ENCODE results near the gene MTG1.

Gene MTG1

GRCh38 chr10:133355991-133356390, 38.0 kb upstream of the MTG1 start:
- H3K4me1 Mint-ChIP-seq (ENCODE audit: low read depth): no peaks in the 10 kb centered on the region
- no peaks in the 10 kb centered on the region for H3K36me3 Mint-ChIP-seq (ENCODE audit: low read depth)
- peak overlapping the region; percentile 68 for H3K4me3 Mint-ChIP-seq
- no peaks in the 10 kb centered on the region for H3K27me3 Mint-ChIP-seq (ENCODE audit: low read depth)
- H3K27ac Mint-ChIP-seq: no peak overlapping the region
- H3K9me3 Mint-ChIP-seq: no peaks in the 10 kb centered on the region

- Mint-ChIP-seq H3K9me3 (no peaks in the 10 kb centered on the region), H3K4me1 (ENCODE audit: low read depth) (no peaks in the 10 kb centered on the region), H3K4me3 (peak overlapping the region; percentile 65), H3K27ac (no peak overlapping the region), H3K36me3 (ENCODE audit: low read depth) (peaks cover 3% of the 10 kb centered on the region), H3K27me3 (ENCODE audit: low read depth) (no peaks in the 10 kb centered on the region)
These were observed 37.2 kb upstream of the MTG1 start for GRCh38 chr10:133356549-133357284.

GRCh38 chr10:133357285-133358161, 36.4 kb upstream of the MTG1 start, which contains the start of gene FUOM:
FUOM (minus strand) TSS chr10:133358019; CDS start chr10:133358007, 12 bp downstream.
- Mint-ChIP-seq H3K27ac (no peak within 1 kb of the TSS), H3K36me3 (ENCODE audit: low read depth) (peaks cover 6% of the 10 kb centered on the region), H3K4me3 (peak within 1 kb of the TSS; percentile 67), H3K4me1 (ENCODE audit: low read depth) (no peaks in the 10 kb centered on the region), H3K27me3 (ENCODE audit: low read depth) (no peaks in the 10 kb centered on the region), H3K9me3 (no peaks in the 10 kb centered on the region)

DNA sequence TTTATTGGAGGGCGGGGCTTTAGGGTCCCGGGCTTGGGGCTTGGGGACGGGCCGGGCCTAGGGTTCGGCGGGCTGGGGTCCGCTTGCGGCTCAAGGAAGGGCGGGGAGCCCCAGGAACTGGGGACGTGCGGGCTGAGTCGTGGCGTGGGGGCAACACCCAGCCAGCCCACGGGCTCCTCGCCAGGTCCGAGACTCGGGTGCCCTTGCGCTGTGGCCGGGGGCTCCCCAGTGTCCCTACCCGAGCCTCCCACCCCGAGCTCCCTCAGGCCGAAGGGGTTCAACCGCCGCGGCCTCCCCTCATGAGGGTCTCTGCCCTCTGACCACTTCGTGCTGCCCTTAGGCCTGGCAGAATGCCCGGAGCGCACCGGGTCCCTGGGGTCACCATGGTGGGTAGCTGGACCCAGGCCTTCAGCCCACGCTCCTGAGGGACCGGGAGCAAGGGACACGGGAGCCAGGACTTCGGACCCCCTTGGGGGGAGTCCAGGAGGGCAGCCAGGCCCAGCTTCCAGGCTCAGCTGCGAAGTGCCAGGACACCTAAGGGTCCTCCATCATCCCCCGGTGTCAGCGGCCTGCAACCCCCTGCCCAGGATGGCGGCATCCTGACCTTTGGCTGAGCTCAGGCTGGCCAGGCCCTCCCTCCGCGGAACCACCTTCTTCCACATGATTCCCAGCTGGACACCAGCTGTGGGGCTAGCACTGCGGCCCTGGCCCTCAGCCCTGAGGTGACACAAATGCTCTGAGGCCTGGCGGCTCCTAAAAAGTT, 35.6 kb upstream of the MTG1 start:
- H3K9me3 Mint-ChIP-seq: no peaks in the 10 kb centered on the region
- H3K27me3 Mint-ChIP-seq (ENCODE audit: low read depth): no peaks in the 10 kb centered on the region
- no peak overlapping the region for H3K27ac Mint-ChIP-seq
- no peak overlapping the region for H3K4me3 Mint-ChIP-seq
- peaks cover 6% of the 10 kb centered on the region for H3K36me3 Mint-ChIP-seq (ENCODE audit: low read depth)
- H3K4me1 Mint-ChIP-seq (ENCODE audit: low read depth): no peaks in the 10 kb centered on the region

GRCh38 chr10:133358925-133359310, 35.0 kb upstream of the MTG1 start:
- Mint-ChIP-seq H3K4me3 (no peak overlapping the region), H3K27me3 (ENCODE audit: low read depth) (no peaks in the 10 kb centered on the region), H3K27ac (no peak overlapping the region)

DNA sequence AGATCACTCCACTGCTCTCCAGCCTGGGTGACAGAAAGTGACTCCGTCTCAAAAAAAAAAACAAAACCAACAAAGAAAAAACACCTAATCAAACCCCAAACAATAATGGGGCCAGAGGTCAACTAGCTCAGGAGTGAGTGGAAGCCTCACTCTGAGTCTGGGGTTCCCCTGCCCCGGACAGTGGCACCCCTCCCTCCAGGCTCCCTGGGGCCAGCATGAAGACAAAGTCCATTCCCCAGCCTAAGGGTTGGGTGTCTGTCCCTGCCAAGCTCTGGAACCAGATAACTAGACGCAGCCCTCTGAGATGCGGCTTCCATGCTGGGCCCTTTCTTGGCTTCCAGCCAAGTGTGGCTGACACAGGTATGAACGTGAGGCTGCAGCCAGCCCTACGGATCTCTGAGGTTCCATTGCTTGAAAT, 34.4 kb upstream of the MTG1 start:
- Mint-ChIP-seq H3K27me3 (ENCODE audit: low read depth) (no peaks in the 10 kb centered on the region), H3K4me1 (ENCODE audit: low read depth) (no peaks in the 10 kb centered on the region), H3K4me3 (no peak overlapping the region), H3K9me3 (no peaks in the 10 kb centered on the region), H3K36me3 (ENCODE audit: low read depth) (peaks cover 6% of the 10 kb centered on the region), H3K27ac (no peak overlapping the region)

More at GRCh38 chr10:133358925-133359310, 35.0 kb upstream of the MTG1 start:
- peaks cover 6% of the 10 kb centered on the region for H3K36me3 Mint-ChIP-seq (ENCODE audit: low read depth)
- no peaks in the 10 kb centered on the region for H3K4me1 Mint-ChIP-seq (ENCODE audit: low read depth)
- H3K9me3 Mint-ChIP-seq: no peaks in the 10 kb centered on the region

- peaks cover 8% of the 10 kb centered on the region for H3K36me3 Mint-ChIP-seq (ENCODE audit: low read depth)
- no peaks in the 10 kb centered on the region for H3K4me1 Mint-ChIP-seq (ENCODE audit: low read depth)
- no peaks in the 10 kb centered on the region for H3K27me3 Mint-ChIP-seq (ENCODE audit: low read depth)
- no peak overlapping the region for H3K27ac Mint-ChIP-seq
- no peaks in the 10 kb centered on the region for H3K9me3 Mint-ChIP-seq
- H3K4me3 Mint-ChIP-seq: no peak overlapping the region
These were observed 33.9 kb upstream of the MTG1 start for GRCh38 chr10:133359972-133360610.

- Mint-ChIP-seq H3K27me3 (ENCODE audit: low read depth) (no peaks in the 10 kb centered on the region), H3K27ac (no peak overlapping the region)
These were observed 32.7 kb upstream of the MTG1 start for GRCh38 chr10:133361227-133361626.

GRCh38 chr10:133361773-133362441, 32.0 kb upstream of the MTG1 start:
- Mint-ChIP-seq H3K27ac (no peak overlapping the region), H3K4me3 (no peak overlapping the region), H3K4me1 (ENCODE audit: low read depth) (no peaks in the 10 kb centered on the region), H3K36me3 (ENCODE audit: low read depth) (peaks cover 8% of the 10 kb centered on the region), H3K9me3 (no peaks in the 10 kb centered on the region), H3K27me3 (ENCODE audit: low read depth) (no peaks in the 10 kb centered on the region)

More at GRCh38 chr10:133361227-133361626, 32.7 kb upstream of the MTG1 start:
- no peaks in the 10 kb centered on the region for H3K4me1 Mint-ChIP-seq (ENCODE audit: low read depth)
- peaks cover 8% of the 10 kb centered on the region for H3K36me3 Mint-ChIP-seq (ENCODE audit: low read depth)
- no peaks in the 10 kb centered on the region for H3K9me3 Mint-ChIP-seq
- no peak overlapping the region for H3K4me3 Mint-ChIP-seq

GRCh38 chr10:133362846-133363245, 31.1 kb upstream of the MTG1 start:
- Mint-ChIP-seq H3K27ac (no peak overlapping the region), H3K9me3 (no peaks in the 10 kb centered on the region)

GRCh38 chr10:133364645-133365431, 29.1 kb upstream of the MTG1 start:
- no peaks in the 10 kb centered on the region for H3K4me1 Mint-ChIP-seq (ENCODE audit: low read depth)
- no peak overlapping the region for H3K27ac Mint-ChIP-seq
- peaks cover 14% of the 10 kb centered on the region for H3K36me3 Mint-ChIP-seq (ENCODE audit: low read depth)
- no peak overlapping the region for H3K4me3 Mint-ChIP-seq
- no peaks in the 10 kb centered on the region for H3K27me3 Mint-ChIP-seq (ENCODE audit: low read depth)
- H3K9me3 Mint-ChIP-seq: no peaks in the 10 kb centered on the region

More at GRCh38 chr10:133362846-133363245, 31.1 kb upstream of the MTG1 start:
- no peaks in the 10 kb centered on the region for H3K4me1 Mint-ChIP-seq (ENCODE audit: low read depth)
- no peaks in the 10 kb centered on the region for H3K27me3 Mint-ChIP-seq (ENCODE audit: low read depth)
- H3K4me3 Mint-ChIP-seq: no peak overlapping the region
- H3K36me3 Mint-ChIP-seq (ENCODE audit: low read depth): peaks cover 10% of the 10 kb centered on the region

DNA sequence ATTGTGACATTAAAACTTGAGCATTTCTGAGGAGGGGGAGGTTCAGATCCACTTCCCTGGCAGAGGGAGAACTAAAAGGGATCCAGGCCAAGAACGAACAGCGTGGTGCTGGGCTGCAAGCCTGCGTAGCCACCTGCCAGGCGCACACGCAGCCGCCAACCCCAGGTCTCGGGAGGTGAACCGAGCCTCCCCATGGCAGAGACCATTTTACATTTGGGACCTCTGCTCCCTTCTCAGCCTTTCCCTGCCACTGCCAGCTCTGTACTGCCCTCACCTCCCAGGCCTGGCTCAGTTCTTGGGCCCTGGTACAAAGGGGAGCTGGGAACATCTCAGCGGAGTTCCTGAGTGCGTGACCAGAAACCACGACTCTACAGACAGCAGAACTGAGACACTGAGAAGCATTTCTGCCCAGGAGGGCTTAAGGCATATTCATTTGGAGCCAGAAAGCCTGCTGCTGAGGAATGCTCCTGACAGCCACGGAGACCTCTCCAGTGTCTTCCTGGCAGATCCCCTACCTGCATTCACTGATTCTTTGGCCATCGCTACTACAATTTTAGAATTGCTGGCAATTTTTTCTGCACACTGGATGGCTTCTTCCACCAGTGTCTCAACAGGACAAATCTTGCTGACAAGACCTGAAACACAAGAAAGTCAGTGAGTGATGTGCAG, 28.4 kb upstream of the MTG1 start:
- Mint-ChIP-seq H3K4me3 (no peak overlapping the region), H3K27ac (no peak overlapping the region), H3K9me3 (no peaks in the 10 kb centered on the region), H3K36me3 (ENCODE audit: low read depth) (peaks cover 14% of the 10 kb centered on the region), H3K27me3 (ENCODE audit: low read depth) (no peaks in the 10 kb centered on the region), H3K4me1 (ENCODE audit: low read depth) (no peaks in the 10 kb centered on the region)

DNA sequence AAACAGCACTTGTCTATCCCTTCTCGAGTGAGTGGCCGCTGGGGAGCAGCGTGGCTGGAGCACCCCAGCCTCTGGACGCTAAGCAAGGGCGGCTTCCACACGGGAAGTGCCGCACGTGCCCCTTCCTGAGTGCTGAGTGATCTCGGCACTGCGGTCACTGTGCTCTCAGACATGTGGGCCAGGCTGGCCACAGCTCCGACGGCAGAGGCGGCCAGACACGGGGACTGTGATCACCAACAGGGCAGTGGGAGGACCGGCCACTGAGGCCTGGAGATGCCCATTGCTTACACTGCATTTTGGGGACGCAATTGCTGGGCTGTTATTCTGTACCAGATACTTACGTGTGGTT, 27.9 kb upstream of the MTG1 start:
- H3K4me1 Mint-ChIP-seq (ENCODE audit: low read depth): no peaks in the 10 kb centered on the region
- no peaks in the 10 kb centered on the region for H3K27me3 Mint-ChIP-seq (ENCODE audit: low read depth)
- H3K4me3 Mint-ChIP-seq: no peak overlapping the region
- no peaks in the 10 kb centered on the region for H3K9me3 Mint-ChIP-seq
- H3K36me3 Mint-ChIP-seq (ENCODE audit: low read depth): peaks cover 14% of the 10 kb centered on the region
- no peak overlapping the region for H3K27ac Mint-ChIP-seq
